GM12874 (cell line): ENCODE data around the gene CCNB1IP1.

Source experiments
- CTCF ChIP-seq: IDR thresholded peaks from 2 replicates; pipeline ENCODE4 v1.5.1; 2011; ENCODE audit warnings: low read depth, mild to moderate bottlenecking, control low read depth, low read length, moderate library complexity; ENCODE audit not compliant: insufficient read depth

The CCNB1IP1 gene

GRCh38 chr14:20305265-20306078 is 27.6 kb downstream of the CCNB1IP1 start, which contains the start of gene TTC5:
Gene TTC5 (minus strand): TSS chr14:20305951. CDS start chr14:20305937, 14 bp downstream.
- TF ChIP-seq CTCF = peak; percentile 87

GRCh38 chr14:20302042-20302755 is 30.9 kb downstream of the CCNB1IP1 start:
- no peak for TF ChIP-seq CTCF

- TF ChIP-seq CTCF = no peak
These were observed 38.0 kb downstream of the CCNB1IP1 start for GRCh38 chr14:20295067-20295466.

- no peak for TF ChIP-seq CTCF
These were observed 38.4 kb downstream of the CCNB1IP1 start for GRCh38 chr14:20294636-20295035.

GRCh38 chr14:20278414-20278813 is 54.7 kb downstream of the CCNB1IP1 start:
- TF ChIP-seq CTCF = no peak

- no peak for TF ChIP-seq CTCF
These were observed 55.7 kb downstream of the CCNB1IP1 start for GRCh38 chr14:20277409-20277808.

GRCh38 chr14:20274062-20274461 is 59.0 kb downstream of the CCNB1IP1 start:
- no peak for TF ChIP-seq CTCF
